Esophagus squamous epithelium (tissue), 5 donors: ENCODE data around the gene ADAMTS2. TPM values are rescaled to one million over a fixed set of nuclear protein-coding genes. Genes with fewer than 3 reads are reported as not detected.

ENCODE experiments used
- DNase-seq: peaks from one replicate; lab custom pipeline; 2025; lab: John Stamatoyannopoulos, UW
- H3K27ac ChIP-seq, 4 donors: fragments of 200-600 bp; sonication (generic); one replicate each; pipeline ENCODE4 v1.5.1; 2016 to 2019; ENCODE audit warnings: mild to moderate bottlenecking in 1 of 4
- H3K27me3 ChIP-seq, 4 donors: fragments of 200-600 bp; sonication (generic); 1 replicate in 3 of 4; 2 replicates in 1 of 4; pipeline versions ENCODE4 v1.5.1 to v1.6.0; 2017 to 2021; ENCODE audit warnings: antibody characterized with exemption in 1 of 4
- H3K36me3 ChIP-seq, 3 donors: fragments of 200-600 bp; sonication (generic); one replicate each; pipeline ENCODE4 v1.5.1; 2016 to 2019
- H3K4me1 ChIP-seq, 3 donors: fragments of 200-600 bp; sonication (generic); one replicate each; pipeline ENCODE4 v1.5.1; 2017 to 2019
- H3K4me3 ChIP-seq, 4 donors: fragments of 200-600 bp; sonication (generic); 1 replicate in 3 of 4; 2 replicates in 1 of 4; pipeline ENCODE4 v1.5.1; 2016 to 2019; ENCODE audit warnings: mild to moderate bottlenecking in 2 of 4, moderate library complexity in 1 of 4
- H3K9me3 ChIP-seq, 3 donors: fragments of 200-600 bp; sonication (generic); one replicate each; pipeline ENCODE4 v1.5.1; 2016 to 2019
- POLR2A ChIP-seq, 4 donors: fragments of 450-650 bp; IDR thresholded peaks; one replicate each; pipeline ENCODE4 v1.6.1; 2017; ENCODE audit warnings: antibody characterized with exemption in 4 of 4, mild to moderate bottlenecking in 4 of 4, moderate library complexity in 3 of 4
- WGBS, 2 donors: methylation state at CpG; one replicate each; pipeline ENCODE4 v1.1.5; 2018; 5-methylcytosine and 5-hydroxymethylcytosine counted together
- intact Hi-C: fragments of 100-400 bp; cut with DNase I; formaldehyde crosslinking; loops from one replicate; pipeline ENCODE4 v1.15.0; 2022
- total RNA-seq, 4 donors: library from RNA; depleted of rRNA; stranded (reverse); fragments of >200 nt; gene quantifications; one replicate each; pipeline ENCODE4 v1.1.0, GENCODE V29; 2016
- TF ChIP-seq, protein P1 (sequence below), 6 experiments: fragments of 450-650 bp in 4 of 6; fragments of 200-600 bp in 2 of 6; sonication (generic) in 2 of 6; IDR thresholded peaks; one replicate each; pipeline ENCODE4 v1.5.1; 2016 to 2019; ENCODE audit warnings: antibody characterized with exemption in 6 of 6, mild to moderate bottlenecking in 4 of 6, moderate library complexity in 4 of 6
- donor health status: DM: yes; HTN: yes; CAD: no.

Gene ADAMTS2
- total RNA-seq, 4 donors from 2014 or later = 1.3 to 10.3 (median 5.2) TPM

GRCh38 chr5:179187681-179188575 lies 157.3 kb downstream of the ADAMTS2 start:
- 55 to 68% methylated on average over 7 to 8 of the region's 13 CpGs for WGBS, 2 donors
- Histone ChIP-seq H3K27ac (no peak overlapping the region), H3K9me3 (no peaks in the 10 kb centered on the region), H3K27me3 (peaks cover 0 to 6% (median 0%) of the 10 kb centered on the region in 4 donors), H3K4me3 (no peak overlapping the region), H3K4me1 (peaks cover 0 to 7% (median 0%) of the 10 kb centered on the region in 3 donors), H3K36me3 (no peaks in the 10 kb centered on the region)
- no peak for DNase-seq
- no peak for TF ChIP-seq POLR2A (IDR thresholded peaks at IDR 0.05)
- TF ChIP-seq, protein P1, sequence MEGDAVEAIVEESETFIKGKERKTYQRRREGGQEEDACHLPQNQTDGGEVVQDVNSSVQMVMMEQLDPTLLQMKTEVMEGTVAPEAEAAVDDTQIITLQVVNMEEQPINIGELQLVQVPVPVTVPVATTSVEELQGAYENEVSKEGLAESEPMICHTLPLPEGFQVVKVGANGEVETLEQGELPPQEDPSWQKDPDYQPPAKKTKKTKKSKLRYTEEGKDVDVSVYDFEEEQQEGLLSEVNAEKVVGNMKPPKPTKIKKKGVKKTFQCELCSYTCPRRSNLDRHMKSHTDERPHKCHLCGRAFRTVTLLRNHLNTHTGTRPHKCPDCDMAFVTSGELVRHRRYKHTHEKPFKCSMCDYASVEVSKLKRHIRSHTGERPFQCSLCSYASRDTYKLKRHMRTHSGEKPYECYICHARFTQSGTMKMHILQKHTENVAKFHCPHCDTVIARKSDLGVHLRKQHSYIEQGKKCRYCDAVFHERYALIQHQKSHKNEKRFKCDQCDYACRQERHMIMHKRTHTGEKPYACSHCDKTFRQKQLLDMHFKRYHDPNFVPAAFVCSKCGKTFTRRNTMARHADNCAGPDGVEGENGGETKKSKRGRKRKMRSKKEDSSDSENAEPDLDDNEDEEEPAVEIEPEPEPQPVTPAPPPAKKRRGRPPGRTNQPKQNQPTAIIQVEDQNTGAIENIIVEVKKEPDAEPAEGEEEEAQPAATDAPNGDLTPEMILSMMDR (IDR thresholded peaks at IDR 0.05) = no peak
- intact Hi-C loops = no loop called here

DNA sequence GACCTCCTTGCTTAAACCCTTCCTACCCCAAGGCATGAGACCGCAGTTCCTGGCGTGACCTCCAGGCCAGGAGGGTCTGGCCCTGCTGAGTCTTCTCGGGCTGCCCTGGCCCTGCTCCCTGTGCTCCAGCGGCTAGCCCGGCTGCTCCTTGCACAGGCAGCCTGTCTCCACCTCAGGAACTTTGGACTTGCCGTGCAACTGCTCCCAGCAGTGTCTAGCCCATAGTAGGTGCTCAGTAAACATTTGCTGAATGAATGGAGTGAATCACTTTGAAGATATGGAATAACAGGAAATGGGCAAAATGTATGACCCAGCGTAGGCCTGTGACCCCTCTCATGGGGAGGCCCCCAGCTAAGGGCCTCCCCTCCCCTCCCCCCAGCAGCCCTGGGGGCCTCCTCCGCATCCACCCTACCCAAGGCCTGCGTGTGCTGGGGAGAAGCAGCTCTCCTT lies 158.0 kb downstream of the ADAMTS2 start:
- no peak overlapping the region for H3K27ac ChIP-seq
- no peak for DNase-seq
- H3K4me1 ChIP-seq = peaks cover 0 to 7% (median 0%) of the 10 kb centered on the region in 3 donors
- H3K4me3 ChIP-seq = no peak overlapping the region
- no peaks in the 10 kb centered on the region for H3K36me3 ChIP-seq
- intact Hi-C loops = no loop called here
- H3K27me3 ChIP-seq = peaks cover 0 to 6% (median 0%) of the 10 kb centered on the region in 4 donors
- no peaks in the 10 kb centered on the region for H3K9me3 ChIP-seq
- TF ChIP-seq POLR2A (IDR thresholded peaks at IDR 0.05) = no peak
- TF ChIP-seq, protein P1 (IDR thresholded peaks at IDR 0.05) = no peak
- 60 to 80% methylated on average over 1 to 7 of the region's 9 CpGs for WGBS, 2 donors

- H3K4me1 ChIP-seq = peaks cover 0 to 7% (median 0%) of the 10 kb centered on the region in 3 donors
- no peak for DNase-seq
- intact Hi-C loops = no loop called here
- peaks cover 0 to 11% (median 0%) of the 10 kb centered on the region in 4 donors for H3K27me3 ChIP-seq
- H3K4me3 ChIP-seq = no peak overlapping the region
- no peak overlapping the region for H3K27ac ChIP-seq
- no peaks in the 10 kb centered on the region for H3K9me3 ChIP-seq
- TF ChIP-seq, protein P1 (IDR thresholded peaks at IDR 0.05) = no peak
- no peak for TF ChIP-seq POLR2A (IDR thresholded peaks at IDR 0.05)
- WGBS, 2 donors = 83 to 88% methylated on average over 8 to 9 of the region's 12 CpGs
- no peaks in the 10 kb centered on the region for H3K36me3 ChIP-seq
These were observed 158.5 kb downstream of the ADAMTS2 start for GRCh38 chr5:179186801-179187200.

DNA sequence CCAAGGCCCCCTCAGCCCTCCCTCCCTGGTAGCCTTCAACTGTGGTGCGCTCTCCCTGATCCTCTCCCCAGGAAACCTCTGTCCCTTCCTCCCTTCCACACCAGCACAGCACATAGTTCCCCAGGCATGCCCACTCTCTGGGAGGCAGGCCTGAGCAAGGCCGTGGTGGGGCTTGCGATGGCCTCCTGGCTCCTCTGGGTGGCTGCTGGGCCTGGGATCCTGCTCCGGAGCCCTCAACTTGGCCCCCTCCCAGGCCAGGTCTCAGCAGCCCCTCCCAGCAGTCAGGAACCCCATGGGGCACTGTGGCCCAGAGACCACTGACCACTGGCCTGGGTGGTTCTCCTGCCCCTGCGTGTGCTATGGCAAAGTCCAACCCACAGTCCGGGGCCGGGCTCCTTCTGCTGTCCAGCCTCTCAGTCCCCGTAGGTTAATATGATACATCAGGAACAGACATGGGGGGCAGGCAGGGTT lies 159.3 kb downstream of the ADAMTS2 start:
- Histone ChIP-seq H3K4me3 (no peak overlapping the region), H3K27me3 (peaks cover 0 to 12% (median 0%) of the 10 kb centered on the region in 4 donors), H3K9me3 (no peaks in the 10 kb centered on the region), H3K27ac (no peak overlapping the region), H3K36me3 (no peaks in the 10 kb centered on the region), H3K4me1 (peaks cover 0 to 7% (median 0%) of the 10 kb centered on the region in 3 donors)
- DNase-seq = no peak
- TF ChIP-seq POLR2A (IDR thresholded peaks at IDR 0.05) = no peak
- TF ChIP-seq, protein P1 (IDR thresholded peaks at IDR 0.05) = no peak
- intact Hi-C loops = no loop called here
- 90% methylated on average over 2 of the region's 8 CpGs; no CpG with 5 or more reads in 1 of the 2 donors for WGBS, 2 donors
